HEK293 (cell line): ENCODE measurements around the gene GCK.

ENCODE experiments used
- CTCF ChIA-PET: fragments of 350-600 bp; formaldehyde crosslinking; extraction: SDS; loops from one replicate; lab custom pipeline; 2021; ENCODE audit warnings: antibody characterized with exemption; lab: Yijun Ruan, JAX
- POLR2A ChIA-PET: fragments of 300-600 bp; formaldehyde crosslinking; extraction: SDS; loops from one replicate; lab custom pipeline; 2020; ENCODE audit warnings: antibody characterized with exemption, inconsistent platforms; lab: Yijun Ruan, JAX
- H3K27ac ChIP-seq: fragments of 200-500 bp; sonication (Bioruptor generic); 2 replicates; pipeline ENCODE4 v1.5.1; 2014; ENCODE audit warnings: low read depth, low read length, control low read depth, inconsistent platforms; ENCODE audit errors: extremely low read depth
- H3K36me3 ChIP-seq, 2 experiments: fragments of 200-500 bp in 1 of 2; sonication (Bioruptor generic) in 1 of 2; 1 replicate in 1 of 2; 2 replicates in 1 of 2; pipeline ENCODE4 v1.5.1; 2014 to 2017; ENCODE audit warnings: inconsistent platforms in 2 of 2, low read length in 2 of 2; ENCODE audit not compliant: control insufficient read depth in 2 of 2, insufficient read depth in 1 of 2
- H3K4me1 ChIP-seq: fragments of 200-500 bp; sonication (Bioruptor generic); 2 replicates; pipeline ENCODE4 v1.5.1; 2014; ENCODE audit warnings: mild to moderate bottlenecking, low read length, inconsistent platforms; ENCODE audit not compliant: control insufficient read depth, insufficient read depth
- H3K4me3 ChIP-seq: 2 replicates; pipeline ENCODE4 v1.5.1; 2011; ENCODE audit warnings: low read depth, mild to moderate bottlenecking, control low read depth, low read length, moderate library complexity
- H3K9me3 ChIP-seq: fragments of 200-500 bp; sonication (Bioruptor generic); 2 replicates; pipeline ENCODE4 v1.5.1; 2014; ENCODE audit warnings: low read depth, low read length, inconsistent platforms; ENCODE audit not compliant: control insufficient read depth, insufficient read depth
- BCL11B ChIP-seq: fragments of 450-650 bp; formaldehyde crosslinking; IDR thresholded peaks from 2 replicates; pipeline ENCODE4 v1.5.1; 2016; ENCODE audit warnings: low read depth, missing biosample characterization, missing genetic modification characterization
- BCL6B ChIP-seq: fragments of 450-650 bp; formaldehyde crosslinking; IDR thresholded peaks from 2 replicates; pipeline ENCODE4 v1.5.1; 2017; ENCODE audit warnings: missing biosample characterization, missing genetic modification characterization
- HIC1 ChIP-seq: fragments of 450-650 bp; formaldehyde crosslinking; IDR thresholded peaks from 2 replicates; pipeline ENCODE4 v1.5.1; 2016; ENCODE audit warnings: missing biosample characterization, missing genetic modification characterization
- KLF7 ChIP-seq: fragments of 450-650 bp; formaldehyde crosslinking; IDR thresholded peaks from 2 replicates; pipeline ENCODE4 v1.5.1; 2016; ENCODE audit warnings: missing biosample characterization, missing genetic modification characterization, borderline replicate concordance
- YY1 ChIP-seq: fragments of 450-650 bp; formaldehyde crosslinking; IDR thresholded peaks from 2 replicates; pipeline ENCODE4 v1.5.1; 2018; ENCODE audit warnings: missing biosample characterization, missing genetic modification characterization
- ZBTB21 ChIP-seq: fragments of 450-650 bp; formaldehyde crosslinking; IDR thresholded peaks from 2 replicates; pipeline ENCODE4 v1.5.1; 2017; ENCODE audit warnings: missing biosample characterization, missing genetic modification characterization
- ZBTB26 ChIP-seq: fragments of 450-650 bp; formaldehyde crosslinking; optimal IDR thresholded peaks from 2 replicates; pipeline ENCODE3; 2016; ENCODE audit warnings: missing biosample characterization, mild to moderate bottlenecking, missing genetic modification characterization
- ZFHX2 ChIP-seq: fragments of 450-650 bp; formaldehyde crosslinking; conservative IDR thresholded peaks from 2 replicates; pipeline ENCODE4 v1.5.1; 2016; ENCODE audit warnings: missing biosample characterization, missing genetic modification characterization
- ZNF112 ChIP-seq: fragments of 450-650 bp; formaldehyde crosslinking; IDR thresholded peaks from 2 replicates; pipeline ENCODE4 v1.5.0; 2017; ENCODE audit warnings: missing biosample characterization, missing genetic modification characterization
- ZNF16 ChIP-seq: fragments of 450-650 bp; formaldehyde crosslinking; IDR thresholded peaks from 2 replicates; pipeline ENCODE4 v1.5.1; 2016; ENCODE audit warnings: low read depth, missing biosample characterization, missing genetic modification characterization
- ZNF211 ChIP-seq: fragments of 450-650 bp; formaldehyde crosslinking; IDR thresholded peaks from 2 replicates; pipeline ENCODE4 v1.5.1; 2016; ENCODE audit warnings: low read depth, missing biosample characterization, missing genetic modification characterization
- ZNF214 ChIP-seq: fragments of 450-650 bp; formaldehyde crosslinking; IDR thresholded peaks from 2 replicates; pipeline ENCODE4 v1.5.1; 2017; ENCODE audit warnings: missing biosample characterization, mild to moderate bottlenecking, missing genetic modification characterization, borderline replicate concordance
- ZNF37A ChIP-seq: fragments of 450-650 bp; IDR thresholded peaks from 2 replicates; pipeline ENCODE4 v1.5.1; 2018; ENCODE audit warnings: missing biosample characterization, missing genetic modification characterization
- ZNF518A ChIP-seq: fragments of 450-650 bp; formaldehyde crosslinking; conservative IDR thresholded peaks from 2 replicates; pipeline ENCODE4 v1.5.1; 2016; ENCODE audit warnings: low read depth, missing biosample characterization, missing genetic modification characterization
- ZNF544 ChIP-seq: fragments of 450-650 bp; formaldehyde crosslinking; IDR thresholded peaks from 2 replicates; pipeline ENCODE4 v1.5.0; 2017; ENCODE audit warnings: missing biosample characterization, missing genetic modification characterization
- ZNF610 ChIP-seq: fragments of 450-650 bp; formaldehyde crosslinking; IDR thresholded peaks from 2 replicates; pipeline ENCODE4 v1.5.1; 2016; ENCODE audit warnings: missing biosample characterization, missing genetic modification characterization, borderline replicate concordance
- ZNF645 ChIP-seq: fragments of 450-650 bp; formaldehyde crosslinking; IDR thresholded peaks from 2 replicates; pipeline ENCODE4; 2016; ENCODE audit warnings: missing biosample characterization, missing genetic modification characterization
- ZNF654 ChIP-seq: fragments of 450-650 bp; formaldehyde crosslinking; IDR thresholded peaks from 2 replicates; pipeline ENCODE4 v1.5.1; 2016; ENCODE audit warnings: low read depth, missing biosample characterization, missing genetic modification characterization
- ZNF660 ChIP-seq: fragments of 450-650 bp; IDR thresholded peaks from 2 replicates; pipeline ENCODE4 v1.5.1; 2018; ENCODE audit warnings: missing biosample characterization, mild to moderate bottlenecking, missing genetic modification characterization
- ZNF664 ChIP-seq: fragments of 450-650 bp; formaldehyde crosslinking; IDR thresholded peaks from 2 replicates; pipeline ENCODE4 v1.5.1; 2016; ENCODE audit warnings: missing biosample characterization, missing genetic modification characterization
- ZNF704 ChIP-seq: fragments of 450-650 bp; formaldehyde crosslinking; IDR thresholded peaks from 2 replicates; pipeline ENCODE4 v1.5.1; 2016; ENCODE audit warnings: missing biosample characterization, missing genetic modification characterization
- ZSCAN16 ChIP-seq: fragments of 450-650 bp; formaldehyde crosslinking; IDR thresholded peaks from 2 replicates; pipeline ENCODE4 v1.5.1; 2016; ENCODE audit warnings: missing biosample characterization, missing genetic modification characterization
- ZXDB ChIP-seq: fragments of 450-650 bp; formaldehyde crosslinking; IDR thresholded peaks from 2 replicates; pipeline ENCODE4 v1.5.1; 2016; ENCODE audit warnings: missing biosample characterization, missing genetic modification characterization

Gene GCK

GRCh38 chr7:44106311-44107065 lies 82.8 kb downstream of the GCK start:
- ChIA-PET CTCF (no interaction called here), POLR2A (interaction anchor here (1.5 kb wide), 1 partner anchor 10 kb away, joined by 3 read pairs; no protein-coding TSS in a partner anchor)
- Histone ChIP-seq H3K36me3 (no peaks in the 10 kb centered on the region), H3K27ac (no peak overlapping the region), H3K4me3 (no peak overlapping the region), H3K4me1 (no peaks in the 10 kb centered on the region), H3K9me3 (no peaks in the 10 kb centered on the region)
- TF ChIP-seq ZNF664 (tag by site-specific recombination): no peak
- TF ChIP-seq KLF7 (tag by site-specific recombination): no peak
- TF ChIP-seq ZNF704 (tag by site-specific recombination): no peak
- no peak for TF ChIP-seq YY1
- no peak for TF ChIP-seq ZSCAN16 (tag by site-specific recombination)
- TF ChIP-seq ZBTB26: no peak
- no peak for TF ChIP-seq ZNF544 (tag by site-specific recombination)
- TF ChIP-seq ZXDB: no peak
- no peak for TF ChIP-seq ZNF660 (tag by site-specific recombination)
- no peak for TF ChIP-seq ZBTB21
- no peak for TF ChIP-seq BCL6B (tag by site-specific recombination)
- no peak for TF ChIP-seq ZNF37A (tag by site-specific recombination)
- no peak for TF ChIP-seq ZNF214 (tag by site-specific recombination)

GRCh38 chr7:44105832-44106231 lies 83.4 kb downstream of the GCK start:
- H3K9me3 ChIP-seq: no peaks in the 10 kb centered on the region
- no peak overlapping the region for H3K27ac ChIP-seq
- ChIA-PET POLR2A (interaction anchor here (0.6 to 1.5 kb wide), 2 partner anchors 11 to 30 kb away, joined by 3 read pairs; no protein-coding TSS in a partner anchor), CTCF (interaction anchor here (0.7 kb wide), 1 partner anchor 20 kb away, joined by 3 read pairs; no protein-coding TSS in a partner anchor)
- no peaks in the 10 kb centered on the region for H3K36me3 ChIP-seq
- no peaks in the 10 kb centered on the region for H3K4me1 ChIP-seq
- no peak overlapping the region for H3K4me3 ChIP-seq
- TF ChIP-seq BCL11B (tag by site-specific recombination) (no peak), ZNF610 (tag by site-specific recombination) (no peak), ZNF211 (no peak), ZNF112 (tag by site-specific recombination) (no peak), ZNF654 (tag by site-specific recombination) (no peak), ZNF518A (tag by site-specific recombination) (no peak), ZFHX2 (tag by site-specific recombination) (no peak), ZNF16 (tag by site-specific recombination) (no peak), ZNF645 (tag by site-specific recombination) (no peak), HIC1 (no peak), ZNF544 (tag by site-specific recombination) (no peak)
